GM23338 (cell line): ENCODE measurements around the gene GRID2.

Experiments
- JUNB ChIP-seq: IDR thresholded peaks from one replicate; pipeline ENCODE4 v1.6.1; 2016; ENCODE audit warnings: antibody characterized with exemption; ENCODE audit not compliant: unreplicated experiment
- TF ChIP-seq, protein P1 (sequence below), 2 experiments: fragments of 200-600 bp in 1 of 2; sonication (generic) in 1 of 2; conservative IDR thresholded peaks; 2 replicates each; pipeline versions ENCODE4 v1.5.1 to v1.6.1; 2016 to 2017; ENCODE audit warnings: antibody characterized with exemption in 2 of 2, low read depth in 2 of 2, mild to moderate bottlenecking in 2 of 2, moderate library complexity in 1 of 2

DNA sequence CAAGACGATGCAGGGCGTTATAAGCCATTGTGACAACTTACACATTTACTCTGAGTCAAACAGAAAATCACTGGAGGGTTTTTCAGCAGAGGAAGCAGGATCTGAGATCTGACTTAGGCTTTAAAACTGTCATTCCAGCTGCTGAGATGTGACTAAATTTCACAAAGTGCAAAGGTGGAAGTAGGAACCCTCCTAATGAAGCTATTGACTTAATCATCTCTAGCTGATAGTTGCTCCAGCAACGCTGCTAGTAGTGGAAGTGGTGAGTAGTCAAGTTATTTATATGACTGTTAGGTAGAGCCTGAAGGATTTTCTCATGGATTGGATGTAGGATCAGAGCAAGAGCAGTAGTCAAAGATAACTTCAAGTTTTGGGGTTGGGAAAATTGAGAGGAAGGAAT is 218.6 kb downstream of the GRID2 start:
- TF ChIP-seq, protein P1, sequence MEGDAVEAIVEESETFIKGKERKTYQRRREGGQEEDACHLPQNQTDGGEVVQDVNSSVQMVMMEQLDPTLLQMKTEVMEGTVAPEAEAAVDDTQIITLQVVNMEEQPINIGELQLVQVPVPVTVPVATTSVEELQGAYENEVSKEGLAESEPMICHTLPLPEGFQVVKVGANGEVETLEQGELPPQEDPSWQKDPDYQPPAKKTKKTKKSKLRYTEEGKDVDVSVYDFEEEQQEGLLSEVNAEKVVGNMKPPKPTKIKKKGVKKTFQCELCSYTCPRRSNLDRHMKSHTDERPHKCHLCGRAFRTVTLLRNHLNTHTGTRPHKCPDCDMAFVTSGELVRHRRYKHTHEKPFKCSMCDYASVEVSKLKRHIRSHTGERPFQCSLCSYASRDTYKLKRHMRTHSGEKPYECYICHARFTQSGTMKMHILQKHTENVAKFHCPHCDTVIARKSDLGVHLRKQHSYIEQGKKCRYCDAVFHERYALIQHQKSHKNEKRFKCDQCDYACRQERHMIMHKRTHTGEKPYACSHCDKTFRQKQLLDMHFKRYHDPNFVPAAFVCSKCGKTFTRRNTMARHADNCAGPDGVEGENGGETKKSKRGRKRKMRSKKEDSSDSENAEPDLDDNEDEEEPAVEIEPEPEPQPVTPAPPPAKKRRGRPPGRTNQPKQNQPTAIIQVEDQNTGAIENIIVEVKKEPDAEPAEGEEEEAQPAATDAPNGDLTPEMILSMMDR (conservative IDR thresholded peaks at IDR 0.05; ENCODE audit: low read depth in 2 of 2): no peak
- no peak for TF ChIP-seq JUNB
